Esophagus (tissue), 2 donors: ENCODE results near the gene GRPEL1. TPM values are rescaled to one million over a fixed set of nuclear protein-coding genes. Genes with fewer than 3 reads are reported as not detected.
A peak's percentile ranks its signal among the peaks of the same experiment; 100 is the strongest.

Source experiments
- H3K27ac ChIP-seq, 2 donors: one replicate each; pipeline ENCODE4 v1.5.1; 2013; ENCODE audit warnings: low read depth in 2 of 2, mild to moderate bottlenecking in 2 of 2, inconsistent platforms in 1 of 2, low read length in 1 of 2, moderate library complexity in 1 of 2
- H3K27me3 ChIP-seq, 2 donors: one replicate each; pipeline ENCODE4 v1.6.1; 2013; ENCODE audit warnings: low read length in 2 of 2, control low read depth in 1 of 2, mild to moderate bottlenecking in 1 of 2; ENCODE audit not compliant: insufficient read depth in 2 of 2, control insufficient read depth in 1 of 2
- H3K36me3 ChIP-seq, 2 donors: one replicate each; pipeline ENCODE4 v1.6.1; 2013; ENCODE audit warnings: low read length in 1 of 2; ENCODE audit not compliant: control insufficient read depth in 2 of 2, insufficient read depth in 2 of 2
- H3K4me1 ChIP-seq, 2 donors: one replicate each; pipeline ENCODE4 v1.6.1; 2013; ENCODE audit warnings: low read length in 1 of 2; ENCODE audit not compliant: control insufficient read depth in 2 of 2, insufficient read depth in 2 of 2
- H3K4me3 ChIP-seq, 2 donors: one replicate each; pipeline ENCODE4 v1.5.1; 2013; ENCODE audit warnings: low read length in 2 of 2, mild to moderate bottlenecking in 2 of 2, low read depth in 1 of 2, moderate library complexity in 1 of 2
- H3K9me3 ChIP-seq, 2 donors: one replicate each; pipeline ENCODE4 v1.6.1; 2013; ENCODE audit warnings: mild to moderate bottlenecking in 2 of 2, low read depth in 1 of 2, low read length in 1 of 2, moderate library complexity in 1 of 2; ENCODE audit not compliant: control insufficient read depth in 2 of 2, insufficient read depth in 1 of 2
- WGBS, 2 donors: extraction: QIAGEN DNeasy Blood & Tissue Kit; methylation state at CpG; one replicate each; pipeline ENCODE4 v1.1.7; 2013; 5-methylcytosine and 5-hydroxymethylcytosine counted together
- polyA plus RNA-seq, 2 donors: library from polyadenylated mRNA; stranded (reverse); fragments of 200-250 nt; gene quantifications; one replicate each; pipeline ENCODE4 v1.2.3, GENCODE V29; 2013
- donor health status: healthy with polysubstance abuse.
- donor health status: Bipolar disorder and iron deficiency.

GRPEL1 gene
- polyA plus RNA-seq, result 10 to 100 TPM; 21.7 to 37.8 TPM

- Histone ChIP-seq H3K27me3 (no peaks in the 10 kb centered on the region), H3K4me1 (peaks cover 2 to 4% of the 10 kb centered on the region in 2 donors), H3K4me3 (peak within 1 kb of the TSS; percentile 68 to 91), H3K36me3 (peaks cover 4 to 12% of the 10 kb centered on the region in 2 donors), H3K27ac (peak within 1 kb of the TSS; percentile 97 to 98), H3K9me3 (no peaks in the 10 kb centered on the region)
- 1% methylated on average over 75 to 81 of the region's 81 CpGs for WGBS, 2 donors
Measured at GRCh38 chr4:7067452-7068278, at the start of gene GRPEL1. TSS of gene GRPEL1 (minus strand) at chr4:7068064. CDS start at chr4:7068032, 32 bp downstream.

- no peaks in the 10 kb centered on the region for H3K36me3 ChIP-seq
- no peak overlapping the region for H3K4me3 ChIP-seq
- H3K27me3 ChIP-seq, result no peaks in the 10 kb centered on the region
- 66 to 69% methylated on average over 6 of the region's 6 CpGs for WGBS, 2 donors
- no peak overlapping the region for H3K27ac ChIP-seq
- H3K9me3 ChIP-seq, result peaks cover 0 to 3% of the 10 kb centered on the region in 2 donors
- no peaks in the 10 kb centered on the region for H3K4me1 ChIP-seq
Measured at GRCh38 chr4:7116705-7117104, 48.8 kb upstream of the GRPEL1 start.

DNA sequence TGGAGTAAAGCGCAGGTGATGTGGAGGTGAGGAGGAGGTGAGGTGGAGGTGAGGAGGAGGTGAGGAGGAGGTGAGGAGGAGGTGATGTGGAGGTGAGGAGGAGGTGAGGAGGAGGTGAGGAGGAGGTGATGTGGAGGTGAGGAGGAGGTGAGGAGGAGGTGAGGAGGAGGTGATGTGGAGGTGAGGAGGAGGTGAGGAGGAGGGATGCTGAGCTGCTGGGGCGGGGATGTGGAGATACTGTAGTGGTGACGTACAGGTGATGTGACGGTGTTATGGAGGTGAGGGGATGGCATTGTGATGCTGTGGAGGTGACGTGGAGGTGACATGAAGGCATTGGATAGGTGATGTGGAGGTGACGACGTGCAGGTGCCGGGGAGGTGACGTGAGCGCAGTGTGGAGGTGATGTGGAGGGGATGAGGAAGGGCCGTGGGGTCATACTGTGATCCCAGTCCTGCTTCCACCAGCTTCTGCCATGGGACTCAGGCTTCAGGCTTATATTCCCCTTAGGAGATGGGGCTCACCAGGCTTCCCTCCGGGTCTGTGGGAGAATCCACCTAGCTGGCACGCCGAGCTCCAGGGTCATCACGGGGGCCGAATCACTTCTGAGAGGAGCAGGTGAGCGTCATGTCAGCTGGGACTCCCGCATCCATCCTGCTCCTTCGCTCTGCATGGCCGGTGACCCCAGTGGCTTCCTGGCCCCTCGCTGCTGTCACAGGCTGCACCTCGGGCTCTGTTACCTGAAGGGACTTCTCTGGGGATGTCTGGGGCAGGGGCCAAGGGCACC, 47.9 kb upstream of the GRPEL1 start:
- no peaks in the 10 kb centered on the region for H3K27me3 ChIP-seq
- H3K4me3 ChIP-seq, result no peak overlapping the region
- peaks cover 0 to 3% of the 10 kb centered on the region in 2 donors for H3K9me3 ChIP-seq
- H3K4me1 ChIP-seq, result no peaks in the 10 kb centered on the region
- WGBS, 2 donors, result 87 to 90% methylated on average over 22 of the region's 22 CpGs
- no peaks in the 10 kb centered on the region for H3K36me3 ChIP-seq
- H3K27ac ChIP-seq, result no peak overlapping the region

GRCh38 chr4:7112656-7113055, 44.8 kb upstream of the GRPEL1 start:
- Histone ChIP-seq H3K27me3 (no peaks in the 10 kb centered on the region), H3K9me3 (no peaks in the 10 kb centered on the region), H3K4me3 (no peak overlapping the region), H3K4me1 (no peaks in the 10 kb centered on the region), H3K36me3 (no peaks in the 10 kb centered on the region), H3K27ac (no peak overlapping the region)
- 91 to 93% methylated on average over 9 of the region's 9 CpGs for WGBS, 2 donors

DNA sequence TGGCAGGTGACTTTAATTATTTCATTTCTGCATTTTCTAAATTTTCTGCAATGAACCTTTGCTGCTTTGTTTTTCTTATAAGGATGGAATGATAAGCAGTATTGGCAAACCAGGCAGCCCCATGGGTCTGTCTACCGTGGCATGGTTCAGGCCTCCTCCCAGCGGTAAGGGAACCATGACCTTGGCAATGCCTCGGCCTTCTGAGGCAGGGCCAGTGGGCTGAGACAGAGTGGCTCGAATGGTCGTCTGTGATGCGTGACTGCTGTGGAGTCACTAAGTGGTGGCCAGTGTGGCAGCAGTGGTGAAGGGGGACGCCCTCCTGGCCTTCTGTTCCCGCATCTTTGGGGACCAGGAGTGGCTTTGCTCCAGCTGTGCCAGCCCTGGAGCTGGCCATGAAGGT, 43.6 kb upstream of the GRPEL1 start:
- 89 to 92% methylated on average over 8 of the region's 8 CpGs for WGBS, 2 donors
- Histone ChIP-seq H3K4me1 (no peaks in the 10 kb centered on the region), H3K27me3 (no peaks in the 10 kb centered on the region), H3K36me3 (no peaks in the 10 kb centered on the region), H3K27ac (no peak overlapping the region), H3K9me3 (no peaks in the 10 kb centered on the region), H3K4me3 (no peak overlapping the region)

GRCh38 chr4:7110546-7110945, 42.7 kb upstream of the GRPEL1 start:
- WGBS, 2 donors, result 81 to 93% methylated on average over 4 of the region's 4 CpGs

DNA sequence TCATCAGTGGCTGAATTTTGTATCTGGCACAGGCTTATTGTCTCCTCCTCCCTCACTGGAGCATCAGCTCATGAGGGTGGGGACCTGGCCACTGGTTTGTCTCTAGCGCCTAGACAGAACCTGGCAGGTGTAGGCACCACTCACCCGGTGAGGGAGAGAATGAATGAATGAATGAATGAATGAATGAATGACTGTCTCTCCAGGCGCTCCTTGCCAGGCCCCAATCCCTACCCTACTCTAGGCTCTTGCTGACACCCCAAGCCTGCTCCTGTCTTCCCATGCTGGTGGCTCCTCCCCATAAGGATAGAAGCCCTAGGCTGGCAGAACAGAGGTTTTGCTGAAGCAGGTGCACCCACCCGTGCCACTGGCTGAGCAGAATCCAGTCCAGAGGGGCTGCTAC, 41.3 kb upstream of the GRPEL1 start:
- Histone ChIP-seq H3K4me1 (no peaks in the 10 kb centered on the region), H3K36me3 (no peaks in the 10 kb centered on the region)
- 77 to 80% methylated on average over 4 of the region's 4 CpGs for WGBS, 2 donors

More at GRCh38 chr4:7110546-7110945, 42.7 kb upstream of the GRPEL1 start:
- H3K4me1 ChIP-seq, result no peaks in the 10 kb centered on the region
- no peak overlapping the region for H3K27ac ChIP-seq
- H3K4me3 ChIP-seq, result no peak overlapping the region
- H3K36me3 ChIP-seq, result no peaks in the 10 kb centered on the region
- H3K27me3 ChIP-seq, result no peaks in the 10 kb centered on the region
- H3K9me3 ChIP-seq, result no peaks in the 10 kb centered on the region

DNA sequence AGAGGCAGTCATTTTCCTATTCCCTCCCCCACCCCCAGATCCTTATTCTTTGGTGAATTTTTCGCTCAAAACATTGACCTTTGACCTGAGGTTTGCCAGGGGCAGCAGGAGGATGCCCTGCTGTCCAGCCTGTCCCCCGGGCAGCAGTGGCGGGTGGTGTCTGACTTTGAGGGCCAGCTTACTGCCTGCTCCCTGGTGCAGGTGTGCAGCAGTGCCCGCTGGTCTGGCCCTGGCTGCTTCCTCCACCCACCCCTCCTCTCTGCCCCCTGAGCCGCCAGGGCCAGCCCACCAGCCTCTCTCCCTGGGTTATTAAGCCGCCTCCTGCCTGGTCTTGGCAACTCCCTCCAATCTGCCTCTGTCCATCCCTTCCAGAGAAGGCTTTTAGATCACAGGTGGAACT, 40.8 kb upstream of the GRPEL1 start:
- Histone ChIP-seq H3K4me1 (no peaks in the 10 kb centered on the region), H3K36me3 (no peaks in the 10 kb centered on the region)

More for the DNA sequence above, 41.3 kb upstream of the GRPEL1 start:
- Histone ChIP-seq H3K9me3 (no peaks in the 10 kb centered on the region), H3K27me3 (no peaks in the 10 kb centered on the region), H3K4me3 (no peak overlapping the region), H3K27ac (no peak overlapping the region)

DNA sequence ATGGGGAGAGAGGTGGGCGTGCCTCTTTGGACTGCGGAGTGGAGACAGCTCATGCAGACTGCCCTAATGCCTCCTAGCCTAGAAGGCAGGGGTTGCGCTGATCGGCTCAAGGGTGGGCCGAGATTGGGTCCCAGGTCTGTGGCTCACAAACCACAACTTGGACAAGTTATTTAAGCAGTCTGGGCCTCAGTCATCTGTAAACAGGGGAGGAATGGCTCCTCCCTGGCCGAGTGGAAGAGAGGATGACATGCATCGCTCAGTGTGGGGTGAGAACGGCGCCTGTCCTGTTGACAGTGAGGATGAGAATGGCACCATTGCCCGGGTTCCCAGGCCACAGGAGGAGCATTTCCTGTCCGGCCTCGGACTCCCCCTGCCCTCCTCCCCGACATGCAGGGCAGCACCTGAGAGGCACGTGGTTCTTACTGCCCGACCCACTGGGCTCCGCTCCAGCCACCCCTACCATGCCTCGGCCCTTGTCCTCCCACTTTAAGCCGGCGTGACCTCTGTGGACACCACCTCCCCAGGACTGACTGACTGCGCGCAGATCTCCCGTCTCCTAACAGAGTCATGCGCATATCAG, 40.3 kb upstream of the GRPEL1 start:
- WGBS, 2 donors, result 88% methylated on average over 23 of the region's 23 CpGs
- H3K4me3 ChIP-seq, result no peak overlapping the region
- no peak overlapping the region for H3K27ac ChIP-seq
- H3K4me1 ChIP-seq, result peaks cover 2 to 5% of the 10 kb centered on the region in 2 donors
- no peaks in the 10 kb centered on the region for H3K27me3 ChIP-seq
- H3K9me3 ChIP-seq, result no peaks in the 10 kb centered on the region
- no peaks in the 10 kb centered on the region for H3K36me3 ChIP-seq

More for the DNA sequence above, 40.8 kb upstream of the GRPEL1 start:
- Histone ChIP-seq H3K9me3 (no peaks in the 10 kb centered on the region), H3K27me3 (no peaks in the 10 kb centered on the region), H3K27ac (no peak overlapping the region), H3K4me3 (no peak overlapping the region)
- WGBS, 2 donors, result 89 to 92% methylated on average over 6 of the region's 6 CpGs
